Activated naive CD4-positive, alpha-beta T cell treated with anti-CD3 and anti-CD28 coated beads, Interleukin-2, amount 50 U/mL, for 72 hours (primary cell): ENCODE measurements around the gene FLRT2. TPM values are rescaled to one million over a fixed set of nuclear protein-coding genes. Genes with fewer than 3 reads are reported as not detected.

Source experiments
- ATAC-seq, 2 donors: fragments of 150-1000 bp; cut with Tn5 transposase; 2 replicates each; pipeline ENCODE4 v1.10.0; 2021; ENCODE audit warnings: mild to moderate bottlenecking in 2 of 2, moderate library complexity in 2 of 2
- DNase-seq, 2 donors: peaks; one replicate each; pipeline ENCODE4 v3.0.0; 2021 to 2022; ENCODE audit warnings: low spot score in 2 of 2
- H3K27ac Mint-ChIP-seq, 2 donors: one replicate each; pipeline ENCODE4 v1.8.0; 2022; ENCODE audit warnings: mild to moderate bottlenecking in 2 of 2, mixed read lengths in 2 of 2
- H3K36me3 Mint-ChIP-seq, 2 donors: one replicate each; pipeline ENCODE4 v1.8.0; 2022; ENCODE audit warnings: mixed read lengths in 2 of 2
- H3K9me3 Mint-ChIP-seq, 2 donors: one replicate each; pipeline ENCODE4 v1.8.0; 2022; ENCODE audit warnings: mixed read lengths in 2 of 2
- total RNA-seq, 2 donors: library from RNA; stranded (reverse); gene quantifications; one replicate each; pipeline ENCODE4 v1.2.3, GENCODE V29; 2022

FLRT2 gene
- total RNA-seq, 2 donors from 2014 or later, result not detected

GRCh38 chr14:85625925-85626585 is 96.1 kb downstream of the FLRT2 start:
- Mint-ChIP-seq H3K27ac (no peak overlapping the region), H3K36me3 (no peaks in the 10 kb centered on the region), H3K9me3 (peaks cover 0 to 3% of the 10 kb centered on the region in 2 donors)
- DNase-seq, result no peak
- no peak for ATAC-seq

DNA sequence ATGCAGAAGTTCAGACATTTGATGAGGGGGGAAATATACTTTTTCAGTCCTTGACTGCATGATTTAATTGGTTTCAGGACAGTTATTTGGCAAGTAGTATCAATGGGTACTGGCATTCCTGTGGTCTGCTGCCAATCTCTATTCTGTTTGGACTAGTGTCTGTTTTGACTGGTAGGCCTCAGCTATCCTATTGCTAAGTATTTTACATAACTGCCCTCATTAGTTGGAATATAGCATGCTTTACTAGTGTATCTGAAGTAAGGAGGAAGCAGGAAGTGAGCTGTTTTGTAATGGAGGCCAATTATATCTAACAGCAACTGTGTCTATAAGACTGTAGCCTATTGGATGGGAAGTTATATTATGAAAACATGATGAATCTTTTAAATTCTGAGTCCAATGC is 104.3 kb downstream of the FLRT2 start:
- no peaks in the 10 kb centered on the region for H3K36me3 Mint-ChIP-seq
- no peaks in the 10 kb centered on the region for H3K9me3 Mint-ChIP-seq
- ATAC-seq, result no peak
- DNase-seq, result no peak
- no peak overlapping the region for H3K27ac Mint-ChIP-seq

DNA sequence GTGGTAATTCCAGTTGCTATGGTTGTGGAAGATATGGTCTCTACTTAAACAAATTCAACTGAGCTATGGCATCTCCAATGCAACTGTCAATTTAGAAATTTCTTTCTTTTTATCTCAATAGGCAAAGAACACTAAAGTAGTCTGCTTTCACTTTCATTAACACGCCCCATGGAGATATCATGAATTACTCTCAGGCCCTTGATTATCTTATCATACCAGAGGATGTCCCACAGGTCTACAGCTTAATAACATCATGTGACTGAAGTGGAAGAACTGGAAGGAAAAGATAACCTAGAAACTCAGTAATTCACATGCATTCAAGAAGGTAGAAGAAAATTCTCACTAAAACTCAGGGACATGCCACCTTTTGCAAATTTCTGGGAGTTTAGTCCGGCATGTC is 114.3 kb downstream of the FLRT2 start:
- ATAC-seq (no peak), DNase-seq (no peak)
- no peaks in the 10 kb centered on the region for H3K36me3 Mint-ChIP-seq
- H3K9me3 Mint-ChIP-seq, result peaks cover 0 to 5% of the 10 kb centered on the region in 2 donors
- no peak overlapping the region for H3K27ac Mint-ChIP-seq

DNA sequence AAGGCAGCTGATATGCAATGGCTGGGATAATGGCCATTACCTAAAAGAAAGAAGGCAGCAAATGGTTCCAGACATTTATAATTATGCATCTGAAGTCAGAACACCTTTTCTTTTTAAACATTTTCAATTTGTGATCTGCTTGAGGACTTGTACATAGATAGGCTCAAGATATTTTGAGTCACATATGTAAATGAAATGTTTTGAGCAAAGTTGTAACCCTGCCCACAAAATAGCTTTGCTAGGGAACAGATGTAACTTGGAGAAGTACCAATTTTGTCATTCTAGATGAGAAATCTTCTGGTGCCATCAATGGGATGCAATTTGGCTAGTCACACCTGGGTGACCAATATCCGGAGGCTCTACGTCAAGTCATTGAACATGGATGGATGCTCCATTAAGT is 123.1 kb downstream of the FLRT2 start:
- no peaks in the 10 kb centered on the region for H3K36me3 Mint-ChIP-seq
- H3K9me3 Mint-ChIP-seq, result peaks cover 0 to 3% of the 10 kb centered on the region in 2 donors
- ATAC-seq, result no peak
- DNase-seq, result no peak
- no peak overlapping the region for H3K27ac Mint-ChIP-seq

GRCh38 chr14:85660243-85660922 is 130.4 kb downstream of the FLRT2 start:
- Mint-ChIP-seq H3K9me3 (peaks cover 0 to 4% of the 10 kb centered on the region in 2 donors), H3K27ac (no peak overlapping the region), H3K36me3 (no peaks in the 10 kb centered on the region)
- DNase-seq, result no peak
- no peak for ATAC-seq

DNA sequence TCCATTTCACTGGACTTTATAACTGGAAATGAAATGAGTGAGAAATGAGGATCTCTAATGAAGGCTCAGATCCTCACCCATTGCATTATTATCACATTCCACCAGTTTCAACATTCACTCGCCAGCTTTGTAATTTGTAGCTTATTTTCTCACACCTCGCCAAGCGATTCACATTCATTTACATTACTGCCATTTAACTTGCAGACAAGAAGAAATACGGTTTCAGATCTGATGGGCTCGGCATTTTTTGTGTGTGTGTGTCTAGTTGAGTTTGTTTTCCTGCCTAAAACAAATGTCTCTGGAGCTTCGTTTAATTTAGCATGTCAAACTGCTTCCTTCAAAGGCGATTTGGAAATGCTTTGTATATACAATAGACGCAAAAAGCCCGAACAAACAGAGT is 132.2 kb downstream of the FLRT2 start:
- DNase-seq, result no peak
- Mint-ChIP-seq H3K36me3 (no peaks in the 10 kb centered on the region), H3K9me3 (peaks cover 0 to 4% of the 10 kb centered on the region in 2 donors), H3K27ac (no peak overlapping the region)
- no peak for ATAC-seq

GRCh38 chr14:85663256-85663655 is 133.3 kb downstream of the FLRT2 start:
- no peaks in the 10 kb centered on the region for H3K36me3 Mint-ChIP-seq
- H3K9me3 Mint-ChIP-seq, result no peaks in the 10 kb centered on the region
- no peak overlapping the region for H3K27ac Mint-ChIP-seq
- no peak for ATAC-seq
- DNase-seq, result no peak

- no peak for DNase-seq
- ATAC-seq, result no peak
- H3K27ac Mint-ChIP-seq, result no peak overlapping the region
- no peaks in the 10 kb centered on the region for H3K36me3 Mint-ChIP-seq
- H3K9me3 Mint-ChIP-seq, result no peaks in the 10 kb centered on the region
Measured at GRCh38 chr14:85663667-85664066, 133.7 kb downstream of the FLRT2 start.

- Mint-ChIP-seq H3K9me3 (peaks cover 0 to 3% of the 10 kb centered on the region in 2 donors), H3K27ac (no peak overlapping the region), H3K36me3 (peaks cover 0 to 4% of the 10 kb centered on the region in 2 donors)
- ATAC-seq (no peak), DNase-seq (no peak)
Measured at GRCh38 chr14:85675957-85676356, 146.0 kb downstream of the FLRT2 start.

- ATAC-seq (no peak), DNase-seq (no peak)
- Mint-ChIP-seq H3K36me3 (no peaks in the 10 kb centered on the region), H3K27ac (no peak overlapping the region), H3K9me3 (peaks cover 5 to 8% of the 10 kb centered on the region in 2 donors)
Measured at GRCh38 chr14:85686908-85687307, 157.0 kb downstream of the FLRT2 start.

- Mint-ChIP-seq H3K27ac (no peak overlapping the region), H3K9me3 (peaks cover 5 to 8% of the 10 kb centered on the region in 2 donors), H3K36me3 (no peaks in the 10 kb centered on the region)
- ATAC-seq (no peak), DNase-seq (no peak)
Measured at GRCh38 chr14:85687456-85687855, 157.5 kb downstream of the FLRT2 start.

- ATAC-seq, result no peak
- peaks cover 5 to 8% of the 10 kb centered on the region in 2 donors for H3K9me3 Mint-ChIP-seq
- no peaks in the 10 kb centered on the region for H3K36me3 Mint-ChIP-seq
Measured at GRCh38 chr14:85688006-85688405, 158.1 kb downstream of the FLRT2 start.

GRCh38 chr14:85695300-85695699 is 165.4 kb downstream of the FLRT2 start:
- DNase-seq, result no peak
- peaks cover 7 to 11% of the 10 kb centered on the region in 2 donors for H3K9me3 Mint-ChIP-seq
- no peak for ATAC-seq
- H3K36me3 Mint-ChIP-seq, result no peaks in the 10 kb centered on the region
- H3K27ac Mint-ChIP-seq, result no peak overlapping the region

More at GRCh38 chr14:85688006-85688405, 158.1 kb downstream of the FLRT2 start:
- H3K27ac Mint-ChIP-seq, result no peak overlapping the region
- no peak for DNase-seq

DNA sequence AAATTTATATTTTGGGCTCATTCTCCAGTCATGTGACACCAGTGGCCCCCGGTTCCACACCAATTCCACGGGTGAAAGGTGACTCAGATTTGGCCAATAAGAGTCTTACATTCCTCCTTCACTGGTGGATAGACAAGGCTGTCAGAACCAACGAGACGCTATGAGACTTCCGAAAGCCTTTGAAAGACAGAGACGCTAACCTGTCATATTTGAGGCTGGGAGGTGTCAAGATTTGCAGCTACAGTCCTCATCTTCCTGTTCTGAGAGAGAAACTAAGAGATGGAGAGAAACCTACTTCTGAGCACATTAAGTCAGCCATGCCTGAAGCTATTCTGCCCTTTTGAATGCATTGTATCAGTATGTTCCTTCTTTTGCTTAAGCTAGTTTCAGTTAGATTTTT is 171.2 kb downstream of the FLRT2 start:
- Mint-ChIP-seq H3K27ac (no peak overlapping the region), H3K36me3 (no peaks in the 10 kb centered on the region), H3K9me3 (peaks cover 6 to 17% of the 10 kb centered on the region in 2 donors)
- ATAC-seq, result no peak
- no peak for DNase-seq

- H3K36me3 Mint-ChIP-seq, result no peaks in the 10 kb centered on the region
- DNase-seq (no peak), ATAC-seq (no peak)
- H3K27ac Mint-ChIP-seq, result no peak overlapping the region
- peaks cover 6 to 17% of the 10 kb centered on the region in 2 donors for H3K9me3 Mint-ChIP-seq
Measured at GRCh38 chr14:85701763-85702162, 171.8 kb downstream of the FLRT2 start.

DNA sequence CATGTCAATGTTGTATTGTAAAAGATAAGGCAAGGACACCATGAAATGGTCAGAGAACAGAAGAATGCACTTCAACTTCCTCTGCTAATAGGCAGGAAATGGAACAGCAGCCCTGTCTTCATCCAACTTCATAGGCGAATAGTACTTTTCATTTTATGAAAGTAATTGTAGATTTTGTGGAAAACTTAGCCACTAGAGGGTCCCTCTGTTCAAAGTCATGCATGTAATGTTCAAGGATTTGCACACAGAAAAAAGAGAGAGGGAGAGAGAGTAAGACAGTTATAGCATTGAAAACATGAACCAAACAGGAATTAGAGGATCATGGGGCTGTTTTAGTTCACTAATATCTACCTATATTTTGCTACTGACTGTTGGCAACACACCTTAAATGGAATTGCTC is 172.2 kb downstream of the FLRT2 start:
- no peak for ATAC-seq
- H3K27ac Mint-ChIP-seq, result no peak overlapping the region
- no peaks in the 10 kb centered on the region for H3K36me3 Mint-ChIP-seq
- peaks cover 6 to 17% of the 10 kb centered on the region in 2 donors for H3K9me3 Mint-ChIP-seq
- no peak for DNase-seq

DNA sequence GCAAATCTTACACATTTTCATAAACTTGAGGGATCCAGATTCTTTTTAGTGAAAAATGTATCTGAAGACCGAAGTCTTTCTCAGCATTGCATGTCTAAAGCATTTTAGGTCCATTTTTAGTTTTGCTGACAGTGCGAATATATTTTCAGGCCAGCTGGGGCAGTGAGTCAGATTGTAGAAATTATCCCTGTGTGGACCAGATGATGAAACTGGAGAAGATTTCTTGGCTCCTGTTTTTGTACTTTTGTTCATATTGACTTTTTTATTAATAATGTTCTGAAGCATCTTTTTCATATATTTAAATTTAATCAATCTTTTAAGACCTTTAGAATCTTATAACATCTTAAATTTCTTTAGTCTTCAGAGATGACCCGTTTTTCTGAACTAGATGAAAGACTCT is 173.1 kb downstream of the FLRT2 start:
- Mint-ChIP-seq H3K27ac (no peak overlapping the region), H3K9me3 (peaks cover 6 to 17% of the 10 kb centered on the region in 2 donors), H3K36me3 (no peaks in the 10 kb centered on the region)
- DNase-seq (no peak), ATAC-seq (no peak)
